Endodermal cell (in vitro differentiated cells): ENCODE data around the gene UQCRC2. TPM values are rescaled to one million over a fixed set of nuclear protein-coding genes. Genes with fewer than 3 reads are reported as not detected.

Experiments
- DNase-seq: peaks from one replicate; pipeline ENCODE4 v3.0.0-alpha.2; 2017
- H3K27ac ChIP-seq: 2 replicates; pipeline ENCODE4 v1.5.1; 2013; ENCODE audit warnings: mild to moderate bottlenecking, low read depth, low read length, moderate library complexity
- H3K27me3 ChIP-seq: 2 replicates; pipeline ENCODE4 v1.6.1; 2013; ENCODE audit warnings: mild to moderate bottlenecking, low read length, moderate library complexity; ENCODE audit not compliant: insufficient read depth, control insufficient read depth, poor library complexity, severe bottlenecking
- H3K36me3 ChIP-seq: 2 replicates; pipeline ENCODE4 v1.7.0; 2013; ENCODE audit warnings: mild to moderate bottlenecking, low read length, moderate library complexity; ENCODE audit not compliant: control insufficient read depth, insufficient read depth
- H3K4me1 ChIP-seq: one replicate; pipeline ENCODE4 v1.7.0; 2013; ENCODE audit warnings: low read length; ENCODE audit not compliant: control insufficient read depth, insufficient read depth
- H3K4me3 ChIP-seq: 2 replicates; pipeline ENCODE4 v1.5.1; 2013; ENCODE audit warnings: mild to moderate bottlenecking, low read length, moderate library complexity
- H3K9ac ChIP-seq: 2 replicates; pipeline ENCODE4 v1.6.1; 2013; ENCODE audit warnings: mild to moderate bottlenecking, low read length, moderate library complexity; ENCODE audit not compliant: poor library complexity, severe bottlenecking; ENCODE audit errors: extremely low read depth
- H3K9me3 ChIP-seq: 2 replicates; pipeline ENCODE4 v1.6.1; 2013; ENCODE audit warnings: mild to moderate bottlenecking, low read length, moderate library complexity; ENCODE audit not compliant: control insufficient read depth
- H3K27ac Mint-ChIP-seq: 2 replicates; pipeline ENCODE4 v1.8.0; 2020; ENCODE audit warnings: mixed read lengths
- H3K27me3 Mint-ChIP-seq: 2 replicates; pipeline ENCODE4 v1.8.0; 2021; ENCODE audit warnings: mild to moderate bottlenecking, mixed read lengths; ENCODE audit not compliant: insufficient read depth
- H3K36me3 Mint-ChIP-seq: 2 replicates; pipeline ENCODE4 v1.8.0; 2020; ENCODE audit warnings: low read depth, mixed read lengths
- H3K4me1 Mint-ChIP-seq: 2 replicates; pipeline ENCODE4 v1.8.0; 2020; ENCODE audit warnings: mixed read lengths
- H3K4me3 Mint-ChIP-seq: 2 replicates; pipeline ENCODE4 v1.8.0; 2020; ENCODE audit warnings: mild to moderate bottlenecking, moderate library complexity, mixed read lengths
- H3K9me3 Mint-ChIP-seq: 2 replicates; pipeline ENCODE4 v1.8.0; 2020; ENCODE audit warnings: mild to moderate bottlenecking, mixed read lengths
- WGBS, 2 experiments: methylation state at CpG; one replicate each; pipeline versions ENCODE4 v1.1.5 to v1.1.7; 2013; ENCODE audit warnings: missing lambda C conversion rate in 2 of 2, mixed read lengths in 1 of 2; ENCODE audit not compliant: insufficient coverage in 1 of 2, insufficient read length in 1 of 2; 5-methylcytosine and 5-hydroxymethylcytosine counted together
- total RNA-seq, 2 donors: library from RNA; stranded (reverse); fragmentation: NEBNext Ultra II Directional in 1 of 2; extraction: Animal tissue kit (Norgen Biotek cat#: 25700) in 1 of 2; gene quantifications; 2 replicates in 1 of 2; 3 replicates in 1 of 2; pipeline ENCODE4 v1.2.1, GENCODE V29; 2021
- TF ChIP-seq, protein P1 (sequence below): fragments of 200-600 bp; sonication (generic); conservative IDR thresholded peaks from 2 replicates; pipeline ENCODE4 v1.5.0; 2021; ENCODE audit warnings: antibody characterized with exemption, mild to moderate bottlenecking

Gene UQCRC2
- total RNA-seq, 2 donors from 2014 or later: 167 to 172 TPM

DNA sequence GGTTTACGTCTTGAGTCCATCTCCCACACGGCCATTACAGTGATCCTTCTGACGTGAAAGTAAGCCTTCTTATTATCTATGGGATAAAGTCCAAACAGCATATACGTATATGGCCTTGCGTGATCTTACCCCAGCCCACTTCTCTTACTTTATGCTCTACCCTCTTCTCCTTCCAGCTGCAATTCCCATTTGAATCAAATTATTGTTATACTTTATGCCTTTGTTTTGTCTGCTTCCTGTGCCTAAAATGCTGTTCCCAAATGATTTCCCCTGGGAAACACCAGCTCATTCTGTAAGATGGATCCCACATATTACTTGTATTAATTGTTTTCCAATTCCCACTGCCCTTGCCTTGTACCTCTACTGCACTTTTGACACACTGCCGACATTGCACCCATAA, 11.2 kb downstream of the UQCRC2 start:
- no peak overlapping the region for H3K4me3 Mint-ChIP-seq
- H3K9me3 ChIP-seq: no peaks in the 10 kb centered on the region
- H3K4me3 ChIP-seq: no peak overlapping the region
- no peaks in the 10 kb centered on the region for H3K4me1 Mint-ChIP-seq
- TF ChIP-seq, protein P1, sequence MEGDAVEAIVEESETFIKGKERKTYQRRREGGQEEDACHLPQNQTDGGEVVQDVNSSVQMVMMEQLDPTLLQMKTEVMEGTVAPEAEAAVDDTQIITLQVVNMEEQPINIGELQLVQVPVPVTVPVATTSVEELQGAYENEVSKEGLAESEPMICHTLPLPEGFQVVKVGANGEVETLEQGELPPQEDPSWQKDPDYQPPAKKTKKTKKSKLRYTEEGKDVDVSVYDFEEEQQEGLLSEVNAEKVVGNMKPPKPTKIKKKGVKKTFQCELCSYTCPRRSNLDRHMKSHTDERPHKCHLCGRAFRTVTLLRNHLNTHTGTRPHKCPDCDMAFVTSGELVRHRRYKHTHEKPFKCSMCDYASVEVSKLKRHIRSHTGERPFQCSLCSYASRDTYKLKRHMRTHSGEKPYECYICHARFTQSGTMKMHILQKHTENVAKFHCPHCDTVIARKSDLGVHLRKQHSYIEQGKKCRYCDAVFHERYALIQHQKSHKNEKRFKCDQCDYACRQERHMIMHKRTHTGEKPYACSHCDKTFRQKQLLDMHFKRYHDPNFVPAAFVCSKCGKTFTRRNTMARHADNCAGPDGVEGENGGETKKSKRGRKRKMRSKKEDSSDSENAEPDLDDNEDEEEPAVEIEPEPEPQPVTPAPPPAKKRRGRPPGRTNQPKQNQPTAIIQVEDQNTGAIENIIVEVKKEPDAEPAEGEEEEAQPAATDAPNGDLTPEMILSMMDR: no peak
- no peaks in the 10 kb centered on the region for H3K27me3 Mint-ChIP-seq
- no peaks in the 10 kb centered on the region for H3K9me3 Mint-ChIP-seq
- H3K27ac Mint-ChIP-seq: no peak overlapping the region
- no peaks in the 10 kb centered on the region for H3K27me3 ChIP-seq
- H3K9ac ChIP-seq: no peak overlapping the region
- peaks cover 69% of the 10 kb centered on the region for H3K36me3 Mint-ChIP-seq
- no peak for DNase-seq
- no peak overlapping the region for H3K27ac ChIP-seq
- H3K36me3 ChIP-seq: peaks cover 92% of the 10 kb centered on the region
- 91 to 94% methylated on average over 5 to 6 of the region's 6 CpGs for WGBS, 2 experiments
- H3K4me1 ChIP-seq: no peaks in the 10 kb centered on the region

DNA sequence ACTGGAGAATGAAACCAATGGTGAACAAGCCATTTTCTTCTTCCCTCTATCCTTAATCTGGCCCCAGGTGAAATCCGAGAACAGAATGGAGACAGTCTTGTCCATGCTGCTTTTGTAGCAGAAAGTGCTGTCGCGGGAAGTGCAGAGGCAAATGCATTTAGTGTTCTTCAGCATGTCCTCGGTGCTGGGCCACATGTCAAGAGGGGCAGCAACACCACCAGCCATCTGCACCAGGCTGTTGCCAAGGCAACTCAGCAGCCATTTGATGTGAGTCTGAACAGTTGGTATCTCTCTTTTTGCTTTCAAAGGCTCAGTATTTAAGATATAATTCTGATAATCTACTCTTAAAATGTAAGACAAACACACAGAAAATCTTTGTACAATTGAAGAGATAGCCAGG, 18.7 kb downstream of the UQCRC2 start:
- Histone ChIP-seq H3K27me3 (no peaks in the 10 kb centered on the region), H3K4me3 (no peak overlapping the region), H3K27ac (no peak overlapping the region), H3K9ac (no peak overlapping the region), H3K9me3 (no peaks in the 10 kb centered on the region), H3K36me3 (peaks cover 95% of the 10 kb centered on the region), H3K4me1 (no peaks in the 10 kb centered on the region)
- H3K27ac Mint-ChIP-seq: no peak overlapping the region
- TF ChIP-seq, protein P1: no peak
- H3K27me3 Mint-ChIP-seq: no peaks in the 10 kb centered on the region
- H3K4me1 Mint-ChIP-seq: no peaks in the 10 kb centered on the region
- H3K4me3 Mint-ChIP-seq: no peak overlapping the region
- no peak for DNase-seq
- peaks cover 44% of the 10 kb centered on the region for H3K36me3 Mint-ChIP-seq
- H3K9me3 Mint-ChIP-seq: no peaks in the 10 kb centered on the region
- 94 to 100% methylated on average over 1 to 4 of the region's 4 CpGs for WGBS, 2 experiments

DNA sequence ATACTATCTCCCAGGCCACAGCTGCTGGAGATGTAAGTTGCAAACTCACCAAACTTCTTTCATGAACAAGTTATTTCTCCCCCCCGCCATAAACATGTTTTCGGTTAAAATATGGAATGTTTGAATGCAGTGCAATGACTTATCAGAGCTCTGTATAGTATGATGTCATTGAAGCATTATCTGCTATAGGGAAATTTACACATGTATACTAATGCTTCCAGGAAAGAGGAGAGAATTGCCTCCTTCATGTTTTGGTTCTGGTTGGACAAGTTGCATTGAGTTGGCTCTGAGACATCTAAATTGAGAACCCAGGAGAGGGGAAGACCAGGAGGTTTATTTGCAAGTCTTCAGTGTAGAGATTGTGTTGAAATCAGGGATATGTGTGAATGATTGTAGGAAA, 20.8 kb downstream of the UQCRC2 start:
- H3K36me3 Mint-ChIP-seq: peaks cover 48% of the 10 kb centered on the region
- no peak for DNase-seq
- TF ChIP-seq, protein P1: no peak
- H3K4me3 Mint-ChIP-seq: no peak overlapping the region
- H3K9me3 Mint-ChIP-seq: no peaks in the 10 kb centered on the region
- peaks cover 95% of the 10 kb centered on the region for H3K36me3 ChIP-seq
- H3K27ac Mint-ChIP-seq: no peak overlapping the region
- WGBS, 2 experiments: 88% methylated on average over 1 of the region's 2 CpGs; no CpG with 5 or more reads in 1 of the 2 experiments
- no peaks in the 10 kb centered on the region for H3K27me3 Mint-ChIP-seq
- no peak overlapping the region for H3K9ac ChIP-seq
- H3K27ac ChIP-seq: no peak overlapping the region
- H3K4me3 ChIP-seq: no peak overlapping the region
- H3K4me1 Mint-ChIP-seq: no peaks in the 10 kb centered on the region
- H3K4me1 ChIP-seq: no peaks in the 10 kb centered on the region
- H3K27me3 ChIP-seq: no peaks in the 10 kb centered on the region
- no peaks in the 10 kb centered on the region for H3K9me3 ChIP-seq
